Prostate gland (tissue), 2 donors: ENCODE measurements around the gene HERC6.

Experiments used
- CTCF ChIP-seq, 4 experiments: fragments of 200-600 bp in 2 of 4; fragments of 450-650 bp in 2 of 4; sonication (generic) in 2 of 4; IDR thresholded peaks; 1 replicate in 3 of 4; 2 replicates in 1 of 4; pipeline ENCODE4 v1.5.1; 2016 to 2019; ENCODE audit warnings: antibody characterized with exemption in 4 of 4, mild to moderate bottlenecking in 2 of 4, moderate library complexity in 2 of 4
- POLR2A ChIP-seq: fragments of 450-650 bp; IDR thresholded peaks from one replicate; pipeline ENCODE4 v1.6.1; 2016; ENCODE audit warnings: antibody characterized with exemption, mild to moderate bottlenecking
- POLR2AphosphoS5 ChIP-seq: sonication (generic); formaldehyde crosslinking; IDR thresholded peaks from one replicate; pipeline ENCODE4 v1.6.1; 2017; ENCODE audit warnings: antibody characterized with exemption

- TF ChIP-seq POLR2A, result no peak
- TF ChIP-seq CTCF (IDR thresholded peaks at IDR 0.05), result no peak
- TF ChIP-seq POLR2AphosphoS5, result no peak
Measured at GRCh38 chr4:88445252-88445651, 66.6 kb downstream of the HERC6 start.
